Measurements from ENCODE around the gene PRSS57. TPM values are rescaled to one million over a fixed set of nuclear protein-coding genes. Genes with fewer than 3 reads are reported as not detected.
"Not testable (repeated sequence)": the region's sequence is repeated elsewhere in the genome, so short reads cannot be mapped to it uniquely, and the experiment has no call there.

Gene PRSS57
- total RNA-seq, 2 donors from 2014 or later, result 1.7 TPM; not detected in 1

DNA sequence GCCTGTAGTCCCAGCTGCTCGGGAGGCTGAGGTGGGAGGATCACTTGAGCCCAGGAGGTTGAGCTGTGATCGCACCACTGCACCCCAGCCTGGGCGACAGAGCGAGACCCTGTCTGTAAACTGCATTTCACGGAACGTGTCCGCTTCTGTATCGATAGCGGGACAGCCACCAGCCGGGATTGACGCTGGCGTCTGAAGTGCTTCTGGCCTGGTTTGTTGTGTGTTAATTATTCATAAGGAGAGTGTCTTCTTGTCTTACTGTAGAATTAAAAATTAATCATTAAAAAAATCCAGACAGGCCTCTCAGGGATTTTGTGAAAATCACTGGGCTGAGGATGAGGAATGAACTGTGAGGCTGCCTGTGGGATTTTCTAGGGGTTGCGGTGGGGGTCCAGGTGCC is 39.5 kb upstream of the PRSS57 start:
- H3K36me3 ChIP-seq, result no peaks in the 10 kb centered on the region
- TF ChIP-seq POLR2A (IDR thresholded peaks at IDR 0.05) (no peak), POLR2AphosphoS5 (IDR thresholded peaks at IDR 0.05) (no peak)
- TF ChIP-seq, protein P1, sequence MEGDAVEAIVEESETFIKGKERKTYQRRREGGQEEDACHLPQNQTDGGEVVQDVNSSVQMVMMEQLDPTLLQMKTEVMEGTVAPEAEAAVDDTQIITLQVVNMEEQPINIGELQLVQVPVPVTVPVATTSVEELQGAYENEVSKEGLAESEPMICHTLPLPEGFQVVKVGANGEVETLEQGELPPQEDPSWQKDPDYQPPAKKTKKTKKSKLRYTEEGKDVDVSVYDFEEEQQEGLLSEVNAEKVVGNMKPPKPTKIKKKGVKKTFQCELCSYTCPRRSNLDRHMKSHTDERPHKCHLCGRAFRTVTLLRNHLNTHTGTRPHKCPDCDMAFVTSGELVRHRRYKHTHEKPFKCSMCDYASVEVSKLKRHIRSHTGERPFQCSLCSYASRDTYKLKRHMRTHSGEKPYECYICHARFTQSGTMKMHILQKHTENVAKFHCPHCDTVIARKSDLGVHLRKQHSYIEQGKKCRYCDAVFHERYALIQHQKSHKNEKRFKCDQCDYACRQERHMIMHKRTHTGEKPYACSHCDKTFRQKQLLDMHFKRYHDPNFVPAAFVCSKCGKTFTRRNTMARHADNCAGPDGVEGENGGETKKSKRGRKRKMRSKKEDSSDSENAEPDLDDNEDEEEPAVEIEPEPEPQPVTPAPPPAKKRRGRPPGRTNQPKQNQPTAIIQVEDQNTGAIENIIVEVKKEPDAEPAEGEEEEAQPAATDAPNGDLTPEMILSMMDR (IDR thresholded peaks at IDR 0.05), result no peak
- no peaks in the 10 kb centered on the region for H3K27me3 ChIP-seq (replicated peaks; ENCODE audit: insufficient read depth)
- intact Hi-C loops (cut with DNase I), result loop anchor here (2.0 kb wide), 1 partner anchor 70 kb away; no protein-coding TSS in a partner anchor
- no peaks in the 10 kb centered on the region for H3K9me3 ChIP-seq
- H3K4me3 ChIP-seq, result no peak overlapping the region
- no peak overlapping the region for H3K27ac ChIP-seq
- 91% methylated on average over 13 of the region's 13 CpGs for WGBS
- no peaks in the 10 kb centered on the region for H3K4me1 ChIP-seq (replicated peaks)
- DNase-seq (ENCODE audit: low spot score), result no peak

- no peak for DNase-seq (ENCODE audit: low spot score)
- TF ChIP-seq, protein P1 (IDR thresholded peaks at IDR 0.05), result no peak
- no peak for TF ChIP-seq POLR2A (IDR thresholded peaks at IDR 0.05)
- no peaks in the 10 kb centered on the region for H3K27me3 ChIP-seq (replicated peaks; ENCODE audit: insufficient read depth)
- WGBS, result 85% methylated on average over 24 of the region's 24 CpGs
- no peaks in the 10 kb centered on the region for H3K36me3 ChIP-seq
- H3K4me3 ChIP-seq, result no peak overlapping the region
- no peak overlapping the region for H3K27ac ChIP-seq
- intact Hi-C loops (cut with DNase I), result no loop called here
- H3K9me3 ChIP-seq, result no peaks in the 10 kb centered on the region
- no peaks in the 10 kb centered on the region for H3K4me1 ChIP-seq (replicated peaks)
These were observed 37.2 kb upstream of the PRSS57 start for GRCh38 chr19:732148-733069.

DNA sequence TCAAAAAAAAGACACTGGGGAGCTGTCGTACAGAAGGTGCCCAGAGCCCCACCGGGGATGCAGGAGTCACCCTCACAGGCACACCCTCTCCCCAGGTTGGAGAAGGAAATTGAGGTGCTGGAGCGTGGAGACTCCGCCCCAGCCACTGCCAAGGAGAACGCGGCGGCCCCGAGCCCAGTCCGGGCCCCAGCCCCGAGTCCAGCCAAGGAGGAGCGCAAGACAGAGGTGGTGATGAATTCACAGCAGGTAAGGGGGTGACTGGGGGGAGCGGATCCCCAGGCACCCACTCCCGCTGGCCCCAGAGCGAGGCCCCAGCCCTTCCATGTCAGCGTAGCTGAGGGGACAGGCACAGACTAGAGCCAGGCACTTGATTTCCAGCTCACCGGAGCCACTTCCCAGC is 35.7 kb upstream of the PRSS57 start:
- WGBS, result 90% methylated on average over 16 of the region's 16 CpGs
- intact Hi-C loops (cut with DNase I), result no loop called here
- no peak for DNase-seq (ENCODE audit: low spot score)

GRCh38 chr19:729965-730668 is 34.9 kb upstream of the PRSS57 start:
- Histone ChIP-seq H3K27me3 (replicated peaks; ENCODE audit: insufficient read depth) (no peaks in the 10 kb centered on the region), H3K4me1 (replicated peaks) (no peaks in the 10 kb centered on the region), H3K4me3 (no peak overlapping the region), H3K36me3 (no peaks in the 10 kb centered on the region), H3K27ac (no peak overlapping the region), H3K9me3 (no peaks in the 10 kb centered on the region)
- DNase-seq (ENCODE audit: low spot score), result no peak
- TF ChIP-seq, protein P1 (IDR thresholded peaks at IDR 0.05), result no peak
- TF ChIP-seq POLR2A (IDR thresholded peaks at IDR 0.05) (no peak), POLR2AphosphoS5 (IDR thresholded peaks at IDR 0.05) (no peak)
- 67% methylated on average over 14 of the region's 14 CpGs for WGBS
- intact Hi-C loops (cut with DNase I), result no loop called here

More for the DNA sequence above, 35.7 kb upstream of the PRSS57 start:
- TF ChIP-seq POLR2A (IDR thresholded peaks at IDR 0.05) (no peak), POLR2AphosphoS5 (IDR thresholded peaks at IDR 0.05) (no peak)
- TF ChIP-seq, protein P1 (IDR thresholded peaks at IDR 0.05), result no peak
- no peak overlapping the region for H3K4me3 ChIP-seq
- H3K9me3 ChIP-seq, result no peaks in the 10 kb centered on the region
- no peaks in the 10 kb centered on the region for H3K27me3 ChIP-seq (replicated peaks; ENCODE audit: insufficient read depth)
- no peaks in the 10 kb centered on the region for H3K4me1 ChIP-seq (replicated peaks)
- no peaks in the 10 kb centered on the region for H3K36me3 ChIP-seq
- H3K27ac ChIP-seq, result no peak overlapping the region

DNA sequence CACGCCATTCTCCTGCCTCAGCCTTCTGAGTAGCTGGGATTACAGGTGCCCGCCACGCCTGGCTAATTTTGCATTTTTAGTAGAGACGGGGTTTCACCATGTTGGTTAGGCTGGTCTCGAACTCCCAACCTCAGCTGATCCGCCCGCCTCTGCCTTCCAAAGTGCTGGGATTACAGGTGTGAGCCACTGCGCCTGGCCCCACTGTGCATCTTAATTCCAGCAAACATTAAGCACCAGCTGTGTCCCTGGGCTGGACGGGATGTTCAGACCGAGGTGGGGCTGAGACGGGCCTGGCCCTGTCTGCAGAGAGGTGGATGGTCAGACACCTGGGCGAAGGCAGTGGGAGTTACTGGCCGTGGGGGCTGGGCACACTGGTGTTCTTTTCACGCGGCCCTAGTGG is 34.3 kb upstream of the PRSS57 start:
- H3K9me3 ChIP-seq; H3K36me3 ChIP-seq; intact Hi-C loops (cut with DNase I); H3K4me1 ChIP-seq (replicated peaks); H3K27me3 ChIP-seq (replicated peaks; ENCODE audit: insufficient read depth); H3K27ac ChIP-seq; H3K4me3 ChIP-seq; DNase-seq (ENCODE audit: low spot score): not testable (repeated sequence)
- WGBS, result 90% methylated on average over 15 of the region's 15 CpGs
